ENCODE results near the gene LTB4R2. TPM values are rescaled to one million over a fixed set of nuclear protein-coding genes. Genes with fewer than 3 reads are reported as not detected.
A peak's percentile ranks its signal among the peaks of the same experiment; 100 is the strongest.

LTB4R2 gene
- total RNA-seq, 6 donors from 2014 or later, result 6.2 to 49.2 (median 10.9) TPM

- WGBS, 2 donors, result 93 to 94% methylated on average over 8 to 9 of the region's 9 CpGs
- ATAC-seq (ENCODE audit: low FRiP score in 2 of 2), result no peak
These were observed 41.7 kb upstream of the LTB4R2 start for GRCh38 chr14:24268225-24268624.

DNA sequence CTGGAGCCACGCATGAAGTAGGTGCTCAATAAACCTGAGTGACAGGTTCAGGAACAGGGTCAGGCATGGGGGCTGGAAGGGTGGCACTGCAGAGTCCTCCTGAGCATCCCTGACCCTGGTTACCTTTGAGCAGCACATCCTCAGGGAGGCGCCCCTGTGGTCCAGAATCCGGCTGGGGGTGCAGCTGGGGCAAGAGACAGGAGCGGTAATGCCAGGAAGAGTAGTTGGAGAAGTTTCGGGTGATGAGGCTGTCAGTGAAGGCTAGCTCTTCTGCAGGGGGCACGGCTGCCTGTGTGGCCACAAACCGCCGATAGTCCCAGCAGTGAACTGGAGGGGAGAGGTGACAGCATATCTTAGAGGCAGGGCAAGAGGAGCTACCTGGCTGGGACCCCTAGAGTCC is 40.6 kb upstream of the LTB4R2 start:
- TF ChIP-seq POLR2A (IDR thresholded peaks at IDR 0.05), result no peak
- no peak for ATAC-seq (ENCODE audit: low FRiP score in 2 of 2)
- Histone ChIP-seq H3K27ac (no peak overlapping the region), H3K36me3 (peaks cover 7 to 50% (median 38%) of the 10 kb centered on the region in 4 donors), H3K9me3 (no peaks in the 10 kb centered on the region), H3K4me3 (no peak overlapping the region), H3K4me1 (peaks cover 13 to 35% (median 33%) of the 10 kb centered on the region in 4 donors), H3K27me3 (no peaks in the 10 kb centered on the region)
- peak in 1 of 2 donors; percentile 48 for DNase-seq
- 93 to 95% methylated on average over 8 of the region's 8 CpGs for WGBS, 2 donors

More at GRCh38 chr14:24268225-24268624, 41.7 kb upstream of the LTB4R2 start:
- TF ChIP-seq CTCF (IDR thresholded peaks at IDR 0.05) (no peak), POLR2AphosphoS5 (IDR thresholded peaks at IDR 0.05) (no peak), POLR2A (IDR thresholded peaks at IDR 0.05) (no peak), EP300 (IDR thresholded peaks at IDR 0.05) (no peak)
- H3K4me1 ChIP-seq, result peaks cover 10 to 24% (median 23%) of the 10 kb centered on the region in 4 donors
- peak in 1 of 2 donors; percentile 54 for DNase-seq
- peaks cover 7 to 54% (median 38%) of the 10 kb centered on the region in 4 donors for H3K36me3 ChIP-seq
- H3K27me3 ChIP-seq, result no peaks in the 10 kb centered on the region
- H3K27ac ChIP-seq, result no peak overlapping the region
- no peaks in the 10 kb centered on the region for H3K9me3 ChIP-seq
- no peak overlapping the region for H3K4me3 ChIP-seq

- no peaks in the 10 kb centered on the region for H3K9me3 ChIP-seq
- DNase-seq (peak in 1 of 2 donors; percentile 41), ATAC-seq (ENCODE audit: low FRiP score in 2 of 2) (no peak)
- no peak for TF ChIP-seq POLR2AphosphoS5 (IDR thresholded peaks at IDR 0.05)
- no peak overlapping the region for H3K27ac ChIP-seq
- no peak overlapping the region for H3K4me3 ChIP-seq
- H3K36me3 ChIP-seq, result peaks cover 7 to 49% (median 38%) of the 10 kb centered on the region in 4 donors
- WGBS, 2 donors, result 98% methylated on average over 7 to 14 of the region's 14 CpGs
- H3K27me3 ChIP-seq, result no peaks in the 10 kb centered on the region
- H3K4me1 ChIP-seq, result peaks cover 13 to 37% (median 34%) of the 10 kb centered on the region in 4 donors
These were observed 39.9 kb upstream of the LTB4R2 start for GRCh38 chr14:24269910-24270536.

DNA sequence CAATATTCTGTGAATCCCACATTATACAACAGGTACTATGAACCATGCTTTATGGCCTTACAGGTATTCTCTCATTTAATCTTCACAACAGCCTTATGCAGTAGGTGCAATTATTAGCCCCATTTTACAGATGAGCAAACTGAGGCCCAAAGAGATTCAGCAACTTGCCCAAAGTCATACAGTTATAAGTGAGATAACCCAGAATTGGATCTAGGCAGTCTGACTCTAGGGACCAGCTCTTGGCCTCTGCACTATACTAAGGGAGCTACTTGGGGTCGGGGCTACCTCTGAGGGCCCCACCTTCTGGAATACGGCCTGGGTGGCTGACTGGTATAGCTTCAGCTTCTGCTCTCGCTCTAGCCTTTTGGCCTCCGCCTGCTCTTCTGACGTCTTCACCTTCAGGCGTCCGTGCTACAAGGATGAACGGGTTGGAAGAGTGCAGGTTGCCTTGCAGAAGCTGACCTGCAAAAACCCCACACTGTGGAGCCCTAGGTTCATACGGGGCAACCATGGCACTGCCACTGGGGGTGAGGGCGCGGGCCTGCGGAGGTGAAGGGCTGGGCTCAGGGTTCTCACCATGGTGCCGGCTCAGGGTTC is 39.3 kb upstream of the LTB4R2 start:
- peak overlapping the region; percentile 96 to 99 (median 97) for H3K27ac ChIP-seq
- DNase-seq, result no peak
- 18 to 59% methylated on average over 5 to 12 of the region's 13 CpGs for WGBS, 2 donors
- H3K4me3 ChIP-seq, result peak overlapping the region; percentile 82 to 96 (median 86)
- H3K36me3 ChIP-seq, result peaks cover 7 to 43% (median 34%) of the 10 kb centered on the region in 4 donors
- no peaks in the 10 kb centered on the region for H3K9me3 ChIP-seq
- no peak for TF ChIP-seq POLR2A (IDR thresholded peaks at IDR 0.05)
- TF ChIP-seq CTCF (IDR thresholded peaks at IDR 0.05), result no peak
- no peak for TF ChIP-seq EP300 (IDR thresholded peaks at IDR 0.05)
- ATAC-seq (ENCODE audit: low FRiP score in 2 of 2), result no peak
- H3K27me3 ChIP-seq, result no peaks in the 10 kb centered on the region
- H3K4me1 ChIP-seq, result peaks cover 13 to 40% (median 38%) of the 10 kb centered on the region in 4 donors

DNA sequence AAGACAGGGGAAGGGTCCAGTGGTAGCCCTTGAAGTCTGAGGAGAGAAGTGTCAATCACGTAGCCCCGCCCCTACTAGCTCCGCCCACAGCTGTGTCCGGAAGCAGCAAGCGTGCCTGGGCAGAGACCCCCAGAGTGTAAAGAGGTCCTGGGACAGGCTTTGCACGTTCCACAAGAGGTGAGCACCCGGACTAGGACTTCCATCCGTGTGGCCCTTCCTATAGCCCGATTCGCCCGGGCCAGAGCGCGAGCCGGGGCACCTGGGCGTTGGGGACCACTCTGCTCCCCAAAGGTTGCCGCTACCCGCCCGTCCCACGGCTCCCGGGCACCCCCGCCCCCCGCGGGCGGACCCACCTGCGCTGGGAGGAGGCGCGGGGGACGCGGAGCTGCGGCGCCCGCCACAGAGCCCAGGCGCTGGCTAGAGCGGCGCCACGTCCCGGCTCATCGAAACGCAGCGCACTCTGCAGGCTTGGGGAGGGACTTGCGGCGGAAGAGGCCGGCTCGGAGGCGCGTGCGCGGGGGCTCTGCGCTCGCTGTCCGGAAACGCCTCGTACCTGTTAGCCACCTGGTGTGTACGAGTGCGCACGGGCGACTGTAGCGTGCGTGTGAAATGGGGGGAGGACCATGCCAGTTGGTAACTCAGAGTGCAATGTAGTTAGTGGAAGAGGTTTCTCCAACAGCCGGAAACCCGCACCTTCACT is 38.7 kb upstream of the LTB4R2 start, which contains the start of gene RABGGTA:
Gene RABGGTA, minus strand, starts transcription at position 464 of the 700 bp plus-strand sequence. CDS start 482 bp downstream, outside the sequence.
- Histone ChIP-seq H3K4me1 (peaks cover 13 to 47% (median 40%) of the 10 kb centered on the region in 4 donors), H3K36me3 (peaks cover 4 to 36% (median 28%) of the 10 kb centered on the region in 4 donors), H3K9me3 (no peaks in the 10 kb centered on the region), H3K4me3 (peak within 1 kb of the TSS; percentile 82 to 96 (median 86)), H3K27me3 (no peaks in the 10 kb centered on the region), H3K27ac (peak within 1 kb of the TSS; percentile 96 to 99 (median 97))
- 1 to 5% methylated on average over 3 to 37 of the region's 61 CpGs for WGBS, 2 donors
- peak; percentile 94 to 97 for ATAC-seq (ENCODE audit: low FRiP score in 2 of 2)
- peak; percentile 93 to 96 for DNase-seq
- TF ChIP-seq EP300 (IDR thresholded peaks at IDR 0.05) (peak in 1 of 4 donors; percentile 31), CTCF (IDR thresholded peaks at IDR 0.05) (peak; percentile 72 to 94 (median 92)), POLR2AphosphoS5 (IDR thresholded peaks at IDR 0.05) (peak; percentile 83 to 86), POLR2A (IDR thresholded peaks at IDR 0.05) (peak in 2 of 4 donors; percentile 65 to 84)
